Omental fat pad (tissue), 4 donors: ENCODE results near the gene SMARCD1. TPM values are rescaled to one million over a fixed set of nuclear protein-coding genes. Genes with fewer than 3 reads are reported as not detected.

Experiments used
- ATAC-seq: fragments of 150-250 bp; one replicate; pipeline ENCODE4 v1.9.1; 2016; ENCODE audit warnings: mild to moderate bottlenecking, moderate library complexity; ENCODE audit not compliant: low FRiP score
- DNase-seq: peaks from one replicate; pipeline ENCODE4 v3.0.0-alpha.2; 2019; ENCODE audit warnings: low spot score
- CTCF ChIP-seq, 3 donors: fragments of 450-650 bp; IDR thresholded peaks; one replicate each; pipeline ENCODE4 v1.5.1; 2016 to 2017; ENCODE audit warnings: antibody characterized with exemption in 3 of 3, mild to moderate bottlenecking in 3 of 3, moderate library complexity in 2 of 3
- total RNA-seq, 4 donors: library from RNA; depleted of rRNA; stranded (reverse); fragments of >200 nt; gene quantifications; one replicate each; pipeline ENCODE4 v1.1.0, GENCODE V29; 2016

SMARCD1 gene
- total RNA-seq, 4 donors from 2014 or later: 47.7 to 80.8 (median 57.3) TPM

GRCh38 chr12:50069539-50069938 is 15.6 kb upstream of the SMARCD1 start:
- DNase-seq (no peak), ATAC-seq (no peak)
- TF ChIP-seq CTCF (IDR thresholded peaks at IDR 0.05): no peak

GRCh38 chr12:50070314-50071060 is 14.7 kb upstream of the SMARCD1 start:
- peak in 2 of 3 donors; percentile 64 to 87 for TF ChIP-seq CTCF (IDR thresholded peaks at IDR 0.05)
- ATAC-seq (peak; percentile 69), DNase-seq (no peak)

GRCh38 chr12:50072198-50072907 is 12.8 kb upstream of the SMARCD1 start:
- no peak for TF ChIP-seq CTCF (IDR thresholded peaks at IDR 0.05)
- no peak for ATAC-seq
- DNase-seq: no peak

GRCh38 chr12:50073206-50073605 is 11.9 kb upstream of the SMARCD1 start:
- no peak for TF ChIP-seq CTCF (IDR thresholded peaks at IDR 0.05)
- no peak for ATAC-seq
- no peak for DNase-seq

- ATAC-seq (no peak), DNase-seq (no peak)
- TF ChIP-seq CTCF (IDR thresholded peaks at IDR 0.05): no peak
These were observed 11.4 kb upstream of the SMARCD1 start for GRCh38 chr12:50073712-50074111.

GRCh38 chr12:50074936-50075807 is 10.0 kb upstream of the SMARCD1 start:
- peak in 2 of 3 donors; percentile 64 to 68 for TF ChIP-seq CTCF (IDR thresholded peaks at IDR 0.05)
- peak; percentile 94 for ATAC-seq
- peak; percentile 64 for DNase-seq
